Choroid plexus epithelial cell (primary cell): ENCODE measurements around the gene USP15.
A peak's percentile ranks its signal among the peaks of the same experiment; 100 is the strongest.

Source experiments
- DNase-seq: peaks from one replicate; pipeline ENCODE4 v3.0.0-alpha.2; 2010; ENCODE audit warnings: low read depth
- H3K4me3 ChIP-seq: 2 replicates; pipeline ENCODE4 v1.5.1; 2011; ENCODE audit warnings: low read depth, mild to moderate bottlenecking, control low read depth, low read length, moderate library complexity
- TF ChIP-seq, protein P1 (sequence below): conservative IDR thresholded peaks from 2 replicates; pipeline ENCODE4 v1.5.1; 2011; ENCODE audit warnings: low read depth, mild to moderate bottlenecking, control low read depth, inconsistent platforms, low read length, moderate library complexity

The USP15 gene

DNA sequence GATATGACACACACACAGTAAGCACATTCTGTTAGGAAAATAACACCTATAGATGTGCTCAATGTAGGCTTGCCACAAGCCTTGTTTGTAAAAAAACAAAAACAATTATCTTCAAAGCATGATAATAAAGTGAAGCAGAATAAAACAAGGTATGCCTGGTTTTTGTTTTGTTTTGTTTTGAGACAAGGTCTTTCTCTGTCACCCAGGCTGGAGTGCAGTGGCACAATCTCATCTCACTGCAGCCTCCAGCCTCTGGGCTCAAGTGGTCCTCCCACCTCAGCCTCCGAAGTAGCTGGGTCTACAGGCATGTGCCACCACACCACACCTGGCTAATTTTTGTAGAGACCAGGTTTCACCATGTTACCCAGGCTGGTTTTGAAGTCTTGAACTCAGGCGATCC is 154.0 kb downstream of the USP15 start:
- TF ChIP-seq, protein P1, sequence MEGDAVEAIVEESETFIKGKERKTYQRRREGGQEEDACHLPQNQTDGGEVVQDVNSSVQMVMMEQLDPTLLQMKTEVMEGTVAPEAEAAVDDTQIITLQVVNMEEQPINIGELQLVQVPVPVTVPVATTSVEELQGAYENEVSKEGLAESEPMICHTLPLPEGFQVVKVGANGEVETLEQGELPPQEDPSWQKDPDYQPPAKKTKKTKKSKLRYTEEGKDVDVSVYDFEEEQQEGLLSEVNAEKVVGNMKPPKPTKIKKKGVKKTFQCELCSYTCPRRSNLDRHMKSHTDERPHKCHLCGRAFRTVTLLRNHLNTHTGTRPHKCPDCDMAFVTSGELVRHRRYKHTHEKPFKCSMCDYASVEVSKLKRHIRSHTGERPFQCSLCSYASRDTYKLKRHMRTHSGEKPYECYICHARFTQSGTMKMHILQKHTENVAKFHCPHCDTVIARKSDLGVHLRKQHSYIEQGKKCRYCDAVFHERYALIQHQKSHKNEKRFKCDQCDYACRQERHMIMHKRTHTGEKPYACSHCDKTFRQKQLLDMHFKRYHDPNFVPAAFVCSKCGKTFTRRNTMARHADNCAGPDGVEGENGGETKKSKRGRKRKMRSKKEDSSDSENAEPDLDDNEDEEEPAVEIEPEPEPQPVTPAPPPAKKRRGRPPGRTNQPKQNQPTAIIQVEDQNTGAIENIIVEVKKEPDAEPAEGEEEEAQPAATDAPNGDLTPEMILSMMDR, result no peak
- H3K4me3 ChIP-seq, result no peak overlapping the region
- DNase-seq, result no peak

DNA sequence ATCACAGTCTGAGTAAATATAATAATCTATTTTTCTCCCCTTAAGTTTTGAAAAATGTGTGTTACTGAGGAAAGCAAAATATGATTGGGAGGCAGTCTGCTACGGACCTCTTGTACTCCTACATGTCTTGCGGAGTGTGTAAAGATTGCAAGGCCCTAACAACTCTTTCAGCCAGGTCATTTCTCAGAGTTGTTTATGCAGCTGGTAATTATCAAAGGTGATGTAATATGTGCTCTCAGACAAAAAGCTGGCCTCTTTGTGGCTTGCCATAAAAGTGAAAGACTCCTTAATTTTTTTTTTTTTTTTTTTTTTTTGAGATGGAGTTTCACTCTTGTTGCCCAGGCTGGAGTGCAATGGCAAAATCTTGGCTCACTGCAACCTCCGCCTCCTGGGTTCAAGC is 165.9 kb downstream of the USP15 start:
- TF ChIP-seq, protein P1, result no peak
- DNase-seq, result peak; percentile 63
- H3K4me3 ChIP-seq, result no peak overlapping the region

DNA sequence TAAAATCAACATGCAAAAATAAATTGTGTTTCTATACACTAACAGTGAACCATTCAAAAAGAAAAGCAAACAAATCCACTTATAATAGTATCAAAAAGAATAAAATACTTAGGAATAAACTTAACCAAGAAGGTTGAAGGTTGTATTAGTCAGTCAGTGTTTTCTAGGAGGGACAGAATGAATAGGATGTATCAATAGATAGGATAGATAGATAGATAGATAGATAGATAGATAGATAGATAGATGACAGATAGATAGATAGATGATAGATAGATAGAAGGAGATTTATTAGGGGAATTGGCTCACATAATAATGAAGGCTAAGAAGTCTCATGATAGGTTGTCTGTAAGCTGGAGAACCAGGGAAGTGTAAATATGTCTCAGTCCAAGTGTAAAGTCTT is 169.3 kb downstream of the USP15 start:
- H3K4me3 ChIP-seq, result no peak overlapping the region
- TF ChIP-seq, protein P1, result no peak
- DNase-seq, result no peak

DNA sequence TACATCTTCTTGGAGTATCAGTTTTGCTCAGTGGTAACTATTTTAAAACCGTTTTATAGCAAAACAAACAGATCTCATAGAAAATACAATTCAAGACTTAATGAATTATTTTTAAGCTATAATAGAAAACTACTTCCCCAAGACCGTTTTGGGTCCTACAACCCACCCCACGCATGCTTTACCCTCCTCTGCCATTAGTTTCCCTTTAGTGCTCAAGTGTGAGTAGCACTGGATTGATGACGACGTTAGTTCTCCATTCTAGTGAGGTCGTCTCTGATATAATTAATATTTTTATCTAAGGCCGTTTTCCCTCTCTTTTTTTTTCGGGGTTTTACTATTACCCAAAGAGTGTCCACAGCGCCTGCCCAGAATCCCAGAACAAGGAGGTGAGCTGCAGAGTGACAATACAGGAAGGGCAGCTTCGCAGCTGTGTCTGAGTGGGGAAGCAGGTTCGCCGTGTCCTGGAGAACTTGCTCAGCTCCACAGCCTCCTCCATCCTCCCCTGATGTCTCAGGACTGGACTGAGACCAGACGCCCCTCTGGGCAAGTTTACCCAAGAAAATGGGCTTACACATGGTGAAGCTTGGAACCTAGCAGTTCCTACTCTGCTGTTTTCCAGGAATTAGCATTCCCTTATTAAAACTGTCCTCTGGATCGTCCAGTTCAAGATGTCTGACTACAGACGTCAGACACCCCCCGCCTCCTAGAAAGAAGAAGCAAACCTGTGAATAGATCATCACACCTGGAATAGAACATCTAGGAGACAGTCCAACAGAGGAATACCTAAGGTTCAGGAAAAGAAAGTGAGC is 174.5 kb downstream of the USP15 start:
- TF ChIP-seq, protein P1, result no peak
- DNase-seq, result no peak
- peak overlapping the region; percentile 55 for H3K4me3 ChIP-seq

DNA sequence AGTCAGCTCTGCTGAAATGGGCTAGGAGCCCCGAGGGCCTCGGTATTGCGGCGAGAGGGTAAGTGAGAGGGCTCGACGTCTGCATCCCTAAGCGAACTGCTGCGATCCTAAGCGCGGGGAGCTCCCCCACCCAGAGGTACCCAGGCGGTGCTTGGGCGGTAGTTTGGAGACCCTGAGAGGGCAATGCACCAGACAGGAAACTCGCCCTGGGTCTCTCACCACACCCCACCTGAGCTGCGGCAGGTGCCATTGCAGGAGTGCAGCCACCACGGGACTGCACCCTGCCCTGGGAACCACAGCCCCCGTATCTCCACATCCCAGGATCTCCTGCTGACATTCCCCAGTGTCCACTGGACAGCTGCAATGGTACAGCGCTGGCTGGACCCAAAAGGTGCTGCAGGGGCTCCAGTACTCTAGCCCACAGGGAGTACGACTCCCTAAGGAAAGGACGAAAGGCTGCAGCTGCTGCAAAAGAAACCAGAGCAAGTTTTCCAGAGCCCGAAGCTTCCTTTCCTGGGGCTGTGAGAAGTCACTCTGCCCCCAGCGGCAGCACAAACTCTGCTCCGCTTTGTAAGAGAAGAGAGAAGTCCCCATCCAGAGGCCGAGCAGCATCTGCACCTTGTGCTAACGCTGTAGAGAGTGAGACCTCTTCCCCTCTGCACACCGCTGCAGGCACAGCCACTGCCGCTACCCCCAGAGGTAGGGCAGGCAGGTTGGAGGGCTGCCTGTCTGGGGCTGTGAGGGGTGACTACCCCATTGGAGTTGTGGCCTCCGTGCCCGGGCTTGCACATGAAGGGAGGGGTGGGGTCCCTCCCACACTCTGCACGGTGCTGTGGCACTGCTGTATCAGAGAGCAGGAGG is 175.3 kb downstream of the USP15 start:
- peak; percentile 80 for DNase-seq
- H3K4me3 ChIP-seq, result peak overlapping the region; percentile 55
- TF ChIP-seq, protein P1, result peak; percentile 81

DNA sequence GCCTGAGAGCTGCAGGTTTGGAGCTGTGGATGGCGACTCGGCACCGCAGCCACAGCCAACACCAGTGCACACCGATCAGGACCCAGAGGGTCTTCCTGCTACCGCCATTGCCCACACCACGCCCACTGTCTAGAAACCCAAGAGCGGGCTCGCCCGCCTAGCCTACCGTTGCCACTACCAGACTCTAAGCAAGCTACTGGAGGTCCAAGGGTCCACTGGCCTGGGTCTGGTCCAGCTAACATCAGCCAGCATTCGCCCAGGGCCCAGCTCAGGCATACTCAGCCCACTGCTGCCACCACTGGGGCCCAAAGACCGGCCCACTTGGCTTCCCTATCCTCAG is 175.9 kb downstream of the USP15 start:
- peak overlapping the region; percentile 55 for H3K4me3 ChIP-seq

More for the DNA sequence above, 175.9 kb downstream of the USP15 start:
- DNase-seq, result no peak
- TF ChIP-seq, protein P1, result no peak
